CD14-positive monocyte (primary cell): ENCODE data around the gene TMUB1. TPM values are rescaled to one million over a fixed set of nuclear protein-coding genes. Genes with fewer than 3 reads are reported as not detected.

Experiments
- DNase-seq, 3 donors: peaks; one replicate each; pipeline ENCODE4 v3.0.0-alpha.2; 2011 to 2022
- H2AFZ ChIP-seq: 2 replicates; pipeline ENCODE4 v1.6.0; 2012; ENCODE audit warnings: mild to moderate bottlenecking, low read depth, low read length, inconsistent platforms; ENCODE audit not compliant: insufficient read depth, poor library complexity, severe bottlenecking
- H3K27ac ChIP-seq, 2 donors: 1 replicate in 1 of 2; 2 replicates in 1 of 2; pipeline ENCODE4 v1.5.1; 2012 to 2013; ENCODE audit warnings: low read length in 2 of 2, control low read depth in 1 of 2, inconsistent platforms in 1 of 2, low read depth in 1 of 2, mild to moderate bottlenecking in 1 of 2
- H3K27me3 ChIP-seq, 2 donors: one replicate each; pipeline versions ENCODE4 v1.6.0 to v1.6.1; 2011 to 2013; ENCODE audit warnings: low read length in 2 of 2; ENCODE audit not compliant: control insufficient read depth in 2 of 2, insufficient read depth in 2 of 2
- H3K36me3 ChIP-seq, 2 donors: replicated peaks in 1 of 2; 1 replicate in 1 of 2; 2 replicates in 1 of 2; pipeline versions ENCODE4 v1.5.1 to v1.6.1; 2012 to 2013; ENCODE audit warnings: low read length in 2 of 2, control low read depth in 1 of 2, inconsistent platforms in 1 of 2, mild to moderate bottlenecking in 1 of 2; ENCODE audit not compliant: insufficient read depth in 2 of 2, control insufficient read depth in 1 of 2
- H3K4me1 ChIP-seq, 2 donors: 1 replicate in 1 of 2; 2 replicates in 1 of 2; pipeline versions ENCODE4 v1.5.1 to v1.6.1; 2012 to 2013; ENCODE audit warnings: low read length in 2 of 2, control low read depth in 1 of 2, inconsistent platforms in 1 of 2, mild to moderate bottlenecking in 1 of 2, moderate library complexity in 1 of 2; ENCODE audit not compliant: insufficient read depth in 2 of 2, control insufficient read depth in 1 of 2
- H3K4me2 ChIP-seq: replicated peaks from 2 replicates; pipeline ENCODE3; 2012; ENCODE audit warnings: low read length, moderate library complexity, mild to moderate bottlenecking; ENCODE audit not compliant: poor library complexity, severe bottlenecking; ENCODE audit errors: extremely low read depth
- H3K4me3 ChIP-seq, 3 experiments: fragments of 200-600 bp in 1 of 3; sonication (generic) in 1 of 3; replicated peaks in 1 of 3; 1 replicate in 2 of 3; 2 replicates in 1 of 3; pipeline ENCODE4 v1.5.1; 2011 to 2013; ENCODE audit warnings: low read length in 3 of 3, mild to moderate bottlenecking in 3 of 3, control low read depth in 2 of 3, low read depth in 2 of 3, inconsistent platforms in 1 of 3, moderate library complexity in 1 of 3
- H3K79me2 ChIP-seq: 2 replicates; pipeline ENCODE4 v1.6.0; 2012; ENCODE audit warnings: mild to moderate bottlenecking, control low read depth, inconsistent platforms, low read length, moderate library complexity; ENCODE audit not compliant: insufficient read depth
- H3K9ac ChIP-seq: 2 replicates; pipeline ENCODE4 v1.6.0; 2017; ENCODE audit warnings: low read length, mild to moderate bottlenecking; ENCODE audit not compliant: insufficient read depth, poor library complexity, severe bottlenecking
- H3K9me3 ChIP-seq, 2 donors: replicated peaks in 1 of 2; 1 replicate in 1 of 2; 2 replicates in 1 of 2; pipeline versions ENCODE4 v1.5.1 to v1.6.1; 2012 to 2013; ENCODE audit warnings: low read length in 2 of 2, control low read depth in 1 of 2; ENCODE audit not compliant: control insufficient read depth in 1 of 2, insufficient read depth in 1 of 2
- H4K20me1 ChIP-seq: 2 replicates; pipeline ENCODE4 v1.6.0; 2012; ENCODE audit warnings: mild to moderate bottlenecking, low read length, control low read depth, moderate library complexity; ENCODE audit not compliant: insufficient read depth
- H3K27ac Mint-ChIP-seq, 7 donors: one replicate each; pipeline ENCODE4 v1.8.0; 2020; ENCODE audit warnings: mild to moderate bottlenecking in 7 of 7, mixed read lengths in 7 of 7, moderate library complexity in 6 of 7, inconsistent platforms in 2 of 7
- H3K27me3 Mint-ChIP-seq, 3 donors: one replicate each; pipeline ENCODE4 v1.8.0; 2021 to 2022; ENCODE audit warnings: low read depth in 3 of 3, mild to moderate bottlenecking in 3 of 3, mixed read lengths in 3 of 3, moderate library complexity in 3 of 3, inconsistent platforms in 1 of 3
- H3K36me3 Mint-ChIP-seq, 2 donors: one replicate each; pipeline ENCODE4 v1.8.0; 2020; ENCODE audit warnings: mixed read lengths in 2 of 2, inconsistent platforms in 1 of 2, mild to moderate bottlenecking in 1 of 2
- H3K4me1 Mint-ChIP-seq: one replicate; pipeline ENCODE4 v1.8.0; 2020; ENCODE audit warnings: mild to moderate bottlenecking, mixed read lengths
- H3K4me3 Mint-ChIP-seq, 2 donors: one replicate each; pipeline ENCODE4 v1.8.0; 2020; ENCODE audit warnings: mild to moderate bottlenecking in 2 of 2, mixed read lengths in 2 of 2, moderate library complexity in 1 of 2
- H3K9me3 Mint-ChIP-seq, 7 donors: one replicate each; pipeline ENCODE4 v1.8.0; 2020 to 2022; ENCODE audit warnings: mixed read lengths in 7 of 7, mild to moderate bottlenecking in 6 of 7, moderate library complexity in 6 of 7, inconsistent platforms in 2 of 7
- WGBS: methylation state at CpG from one replicate; pipeline ENCODE4 v1.1.5; 2013; ENCODE audit warnings: missing lambda C conversion rate; ENCODE audit not compliant: insufficient coverage; 5-methylcytosine and 5-hydroxymethylcytosine counted together
- intact Hi-C, 2 donors: fragments of 100-400 bp; cut with micrococcal nuclease; formaldehyde crosslinking; loops; one replicate each; pipeline versions ENCODE4 v1.15.0 to v1.15.1; 2023
- polyA plus RNA-seq, 3 donors: library from polyadenylated mRNA; depleted of rRNA in 1 of 3; unstranded in 2 of 3; stranded (reverse) in 1 of 3; fragments of 300-500 nt in 2 of 3; fragments of >200 nt in 1 of 3; fragmentation: Illumina TruSeq in 2 of 3; gene quantifications; 1 replicate in 2 of 3; 2 replicates in 1 of 3; pipeline ENCODE4 v1.2.3, GENCODE V29; 2012 to 2021
- TF ChIP-seq, protein P1 (sequence below): fragments of 200-600 bp; IDR thresholded peaks from one replicate; pipeline ENCODE4 v1.8.0; 2022; ENCODE audit warnings: antibody characterized with exemption, mild to moderate bottlenecking

TMUB1 gene
- polyA plus RNA-seq, 3 donors, result 17.4 to 28.2 (median 19.8) TPM

DNA sequence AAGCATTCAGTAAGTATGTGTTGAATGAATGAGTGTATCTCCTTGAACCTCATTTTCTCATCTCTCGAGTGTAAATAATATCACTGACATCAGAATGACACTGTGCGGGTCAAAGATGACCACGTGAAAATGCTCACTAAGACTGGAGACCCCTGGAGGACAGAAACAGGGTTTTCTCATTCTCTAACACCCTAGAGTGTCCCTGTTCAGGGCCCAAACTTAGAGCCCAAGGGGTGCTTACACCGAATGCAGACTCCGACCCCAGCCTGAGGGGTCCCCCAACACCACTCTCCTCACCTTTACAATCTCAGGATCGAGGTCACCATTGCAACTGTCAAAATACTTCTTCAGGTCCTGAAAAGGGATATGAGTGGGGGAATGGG lies 27.0 kb downstream of the TMUB1 start:
- Mint-ChIP-seq H3K9me3 (no peaks in the 10 kb centered on the region), H3K4me1 (peaks cover 44% of the 10 kb centered on the region), H3K36me3 (peaks cover 14 to 18% of the 10 kb centered on the region in 2 donors), H3K27me3 (peaks cover 2 to 5% (median 5%) of the 10 kb centered on the region in 3 donors), H3K4me3 (no peak overlapping the region), H3K27ac (no peak overlapping the region)
- intact Hi-C loops, result no loop called here
- H3K4me3 ChIP-seq, result no peak overlapping the region
- H3K79me2 ChIP-seq, result peaks cover 26% of the 10 kb centered on the region
- TF ChIP-seq, protein P1, sequence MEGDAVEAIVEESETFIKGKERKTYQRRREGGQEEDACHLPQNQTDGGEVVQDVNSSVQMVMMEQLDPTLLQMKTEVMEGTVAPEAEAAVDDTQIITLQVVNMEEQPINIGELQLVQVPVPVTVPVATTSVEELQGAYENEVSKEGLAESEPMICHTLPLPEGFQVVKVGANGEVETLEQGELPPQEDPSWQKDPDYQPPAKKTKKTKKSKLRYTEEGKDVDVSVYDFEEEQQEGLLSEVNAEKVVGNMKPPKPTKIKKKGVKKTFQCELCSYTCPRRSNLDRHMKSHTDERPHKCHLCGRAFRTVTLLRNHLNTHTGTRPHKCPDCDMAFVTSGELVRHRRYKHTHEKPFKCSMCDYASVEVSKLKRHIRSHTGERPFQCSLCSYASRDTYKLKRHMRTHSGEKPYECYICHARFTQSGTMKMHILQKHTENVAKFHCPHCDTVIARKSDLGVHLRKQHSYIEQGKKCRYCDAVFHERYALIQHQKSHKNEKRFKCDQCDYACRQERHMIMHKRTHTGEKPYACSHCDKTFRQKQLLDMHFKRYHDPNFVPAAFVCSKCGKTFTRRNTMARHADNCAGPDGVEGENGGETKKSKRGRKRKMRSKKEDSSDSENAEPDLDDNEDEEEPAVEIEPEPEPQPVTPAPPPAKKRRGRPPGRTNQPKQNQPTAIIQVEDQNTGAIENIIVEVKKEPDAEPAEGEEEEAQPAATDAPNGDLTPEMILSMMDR, result no peak
- H3K9me3 ChIP-seq, result no peaks in the 10 kb centered on the region
- H4K20me1 ChIP-seq, result peaks cover 17% of the 10 kb centered on the region
- 90% methylated on average over 2 of the region's 6 CpGs for WGBS
- peaks cover 47 to 59% of the 10 kb centered on the region in 2 donors for H3K4me1 ChIP-seq
- no peak overlapping the region for H3K4me2 ChIP-seq
- no peak overlapping the region for H3K9ac ChIP-seq
- DNase-seq, result no peak
- no peak overlapping the region for H3K27ac ChIP-seq
- no peaks in the 10 kb centered on the region for H3K36me3 ChIP-seq
- no peak overlapping the region for H2AFZ ChIP-seq
- H3K27me3 ChIP-seq, result no peaks in the 10 kb centered on the region

DNA sequence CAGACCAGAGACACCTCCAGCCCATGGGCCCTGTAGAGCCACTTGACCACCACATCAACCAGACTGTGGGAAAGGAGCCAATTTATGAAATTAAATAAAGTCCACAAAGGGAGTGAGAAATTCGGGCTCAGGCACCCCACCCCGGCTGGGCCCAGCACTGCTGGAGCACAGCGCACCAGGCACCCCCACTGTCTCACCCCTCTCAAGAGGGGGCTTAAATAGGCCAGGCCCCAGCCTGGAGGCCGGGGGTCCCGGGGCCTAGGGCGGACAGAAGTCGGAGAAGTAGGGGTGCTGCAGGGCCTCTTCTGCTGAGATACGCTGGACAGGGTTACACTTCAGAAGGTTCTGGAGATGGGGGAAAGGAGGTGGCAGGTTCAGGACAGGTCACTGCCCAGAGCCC lies 29.5 kb downstream of the TMUB1 start:
- Histone ChIP-seq H3K79me2 (peaks cover 9% of the 10 kb centered on the region), H4K20me1 (no peaks in the 10 kb centered on the region), H3K36me3 (no peaks in the 10 kb centered on the region), H3K4me1 (peaks cover 29 to 44% of the 10 kb centered on the region in 2 donors), H2AFZ (peak overlapping the region; percentile 59), H3K9ac (peak overlapping the region; percentile 36), H3K4me3 (no peak overlapping the region), H3K27ac (peak overlapping the region in 1 of 2 donors; percentile 65), H3K27me3 (peaks cover 0 to 11% of the 10 kb centered on the region in 2 donors), H3K9me3 (no peaks in the 10 kb centered on the region), H3K4me2 (peak overlapping the region; percentile 39)
- H3K4me3 Mint-ChIP-seq, result no peak overlapping the region
- intact Hi-C loops, result no loop called here
- H3K9me3 Mint-ChIP-seq, result no peaks in the 10 kb centered on the region
- H3K27me3 Mint-ChIP-seq, result peaks cover 8 to 22% (median 11%) of the 10 kb centered on the region in 3 donors
- peaks cover 28% of the 10 kb centered on the region for H3K4me1 Mint-ChIP-seq
- H3K36me3 Mint-ChIP-seq, result peaks cover 14 to 20% of the 10 kb centered on the region in 2 donors
- TF ChIP-seq, protein P1, result no peak
- no peak overlapping the region for H3K27ac Mint-ChIP-seq
- no peak for DNase-seq
- WGBS, result 97% methylated on average over 5 of the region's 8 CpGs
